ENCODE data around the gene ZNF451.

ZNF451 gene

GRCh38 chr6:57172136-57173055, 82.4 kb downstream of the ZNF451 start, which contains the start of gene BAG2:
Gene BAG2, plus strand, starts transcription at chr6:57172326. Its CDS starts 372 bp downstream, at chr6:57172698.
- peak; percentile 4 for TF ChIP-seq CTCF (conservative IDR thresholded peaks at IDR 0.05; ENCODE audit: low read depth, low read length)
- peak within 1 kb of the TSS; percentile 77 for H3K4me3 ChIP-seq (ENCODE audit: low read length)
- peak; percentile 53 for DNase-seq (ENCODE audit: low read depth)

DNA sequence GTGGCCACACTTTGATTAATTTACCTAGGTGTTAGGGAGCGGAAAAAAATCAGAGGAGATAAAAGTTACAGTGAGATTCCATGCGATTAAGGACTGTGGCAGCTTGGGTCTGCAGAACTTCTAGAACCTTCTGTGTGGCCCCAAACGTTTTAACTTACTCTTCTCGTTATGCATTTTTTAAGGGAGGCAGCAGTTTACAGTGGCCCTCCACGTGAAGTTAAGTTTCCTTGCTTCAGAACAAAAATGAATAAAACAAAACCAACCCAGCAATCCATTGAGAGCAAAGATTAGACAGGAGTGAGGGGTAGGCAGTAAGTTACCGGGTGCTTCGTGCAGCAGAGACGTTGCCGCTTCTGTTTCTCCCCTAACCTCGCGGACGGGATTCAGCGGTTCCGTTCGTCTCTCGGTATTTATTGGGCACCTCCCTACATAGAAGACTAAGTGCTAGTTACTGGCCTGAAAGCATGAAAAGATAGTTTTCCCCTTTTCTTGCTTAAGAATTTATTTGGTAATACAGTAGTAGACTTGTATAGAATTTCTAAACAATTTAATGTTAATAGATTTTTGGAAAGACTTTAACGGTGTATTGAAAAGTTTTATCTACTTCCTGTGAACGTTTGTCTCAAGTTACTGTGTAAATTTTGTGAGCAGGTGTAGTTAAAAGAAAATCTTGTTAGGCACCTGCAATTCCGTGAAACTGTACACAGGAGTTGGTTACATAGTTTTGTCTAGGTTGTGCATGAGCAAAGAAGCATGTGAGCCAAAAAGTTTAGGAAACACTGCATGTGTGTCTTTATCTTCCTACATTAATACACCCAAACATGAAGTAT, 83.3 kb downstream of the ZNF451 start:
- H3K4me3 ChIP-seq (ENCODE audit: low read length): peak overlapping the region; percentile 77
- TF ChIP-seq CTCF (conservative IDR thresholded peaks at IDR 0.05; ENCODE audit: low read depth, low read length): no peak
- no peak for DNase-seq (ENCODE audit: low read depth)

DNA sequence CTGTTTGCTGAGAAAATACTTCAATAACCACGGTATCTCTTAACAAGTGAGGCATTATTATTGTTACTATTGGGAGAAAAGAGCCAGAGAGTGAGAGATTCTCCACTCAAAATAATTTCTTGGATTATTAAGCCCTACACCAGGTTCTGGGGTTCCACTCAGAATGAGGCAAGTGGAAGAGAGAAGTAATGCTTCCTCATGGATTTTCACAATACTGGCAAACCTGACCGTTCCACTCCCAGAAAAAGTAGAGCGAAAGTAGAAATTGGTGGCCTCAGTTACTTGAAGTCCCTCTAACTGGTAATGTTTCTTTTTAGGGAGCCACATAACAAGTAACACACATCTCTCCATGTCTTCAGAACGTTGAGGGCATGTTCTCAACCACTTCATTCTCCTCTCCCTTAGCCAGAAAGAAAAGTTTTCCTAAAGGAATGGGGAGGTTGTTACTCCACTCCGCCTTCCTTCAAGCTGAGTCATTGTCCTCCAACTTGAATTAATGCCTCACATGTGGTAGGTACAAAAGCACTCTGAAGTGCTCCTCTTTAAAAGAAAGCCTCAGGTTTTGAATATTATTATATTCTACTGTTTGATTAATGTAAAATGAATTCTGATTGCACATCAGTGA, 84.0 kb downstream of the ZNF451 start:
- H3K4me3 ChIP-seq (ENCODE audit: low read length): peak overlapping the region; percentile 77
- no peak for DNase-seq (ENCODE audit: low read depth)
- TF ChIP-seq CTCF (conservative IDR thresholded peaks at IDR 0.05; ENCODE audit: low read depth, low read length): no peak

- DNase-seq (ENCODE audit: low read depth): no peak
- TF ChIP-seq CTCF (conservative IDR thresholded peaks at IDR 0.05; ENCODE audit: low read depth, low read length): no peak
- peak overlapping the region; percentile 77 for H3K4me3 ChIP-seq (ENCODE audit: low read length)
These were observed 84.5 kb downstream of the ZNF451 start for GRCh38 chr6:57174511-57174907.

DNA sequence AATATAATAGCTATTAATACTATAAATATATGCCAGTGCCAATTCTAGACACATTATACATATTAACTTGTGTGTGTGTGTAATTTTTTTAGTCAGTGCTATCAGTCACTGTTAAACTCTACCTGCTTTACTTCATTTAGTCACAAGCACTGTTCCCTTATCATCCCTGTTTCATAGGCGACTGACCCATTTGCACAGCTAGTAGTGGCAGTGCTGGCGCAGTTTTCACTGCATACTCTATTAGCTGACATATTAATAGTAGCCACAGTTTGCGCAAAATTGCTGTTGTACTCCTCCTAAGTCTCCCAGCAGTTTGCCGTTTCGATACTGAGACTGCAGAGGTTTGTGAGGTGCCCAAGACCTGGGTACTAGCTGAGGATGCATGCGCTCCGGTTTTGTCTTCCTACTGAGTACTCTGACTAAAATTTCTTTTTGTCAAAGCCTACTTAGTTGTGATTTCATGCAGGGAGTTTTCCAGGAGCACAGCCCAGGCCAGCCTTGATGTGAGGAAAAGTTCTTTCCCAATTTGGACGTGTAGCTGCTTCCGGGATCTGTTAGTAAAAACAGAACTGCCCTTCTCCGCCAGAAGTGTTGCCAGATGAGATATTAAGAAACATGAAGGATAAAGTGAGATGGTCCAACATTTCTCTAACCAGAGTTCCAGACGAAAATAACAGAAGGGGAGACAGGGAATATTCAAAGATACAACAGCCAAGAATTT, 87.7 kb downstream of the ZNF451 start:
- no peak overlapping the region for H3K4me3 ChIP-seq (ENCODE audit: low read length)

More for the DNA sequence above, 87.7 kb downstream of the ZNF451 start:
- no peak for TF ChIP-seq CTCF (conservative IDR thresholded peaks at IDR 0.05; ENCODE audit: low read depth, low read length)
- DNase-seq (ENCODE audit: low read depth): no peak

Measured in retinal pigment epithelial cell (primary cell).